Measurements from ENCODE around the gene WDR7.

Gene WDR7

GRCh38 chr18:56823986-56824565, 172.9 kb downstream of the WDR7 start:
- Histone ChIP-seq H3K4me3 (ENCODE audit: low read depth, low read length) (no peak overlapping the region), H3K27me3 (ENCODE audit: control insufficient read depth, insufficient read depth, low read length) (no peaks in the 10 kb centered on the region), H3K36me3 (ENCODE audit: control insufficient read depth, insufficient read depth, low read length) (no peaks in the 10 kb centered on the region), H3K4me1 (ENCODE audit: control insufficient read depth, insufficient read depth, low read length) (no peaks in the 10 kb centered on the region), H3K9me3 (ENCODE audit: control insufficient read depth, insufficient read depth, low read length) (no peaks in the 10 kb centered on the region), H3K9ac (ENCODE audit: low read depth, low read length) (no peak overlapping the region)

DNA sequence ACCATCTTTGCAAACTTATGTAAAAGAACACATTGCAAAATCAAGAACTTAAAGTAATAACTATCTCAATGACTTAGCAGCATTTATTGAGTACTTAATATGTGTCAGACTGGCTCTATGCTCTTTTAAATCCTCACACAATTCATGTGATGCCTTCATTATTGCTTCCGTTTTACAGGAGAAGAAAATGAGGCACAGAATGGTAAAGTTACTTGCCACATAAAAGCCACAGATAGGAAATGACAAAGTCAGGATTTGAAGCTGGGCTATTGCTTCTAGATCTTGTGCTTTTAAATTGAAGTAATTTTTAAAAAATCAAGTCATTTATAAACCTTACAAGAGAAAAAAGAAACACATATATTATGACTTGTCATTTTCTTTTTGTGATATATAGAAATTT, 174.2 kb downstream of the WDR7 start:
- Histone ChIP-seq H3K9me3 (ENCODE audit: control insufficient read depth, insufficient read depth, low read length) (no peaks in the 10 kb centered on the region), H3K36me3 (ENCODE audit: control insufficient read depth, insufficient read depth, low read length) (no peaks in the 10 kb centered on the region), H3K4me3 (ENCODE audit: low read depth, low read length) (no peak overlapping the region), H3K27me3 (ENCODE audit: control insufficient read depth, insufficient read depth, low read length) (no peaks in the 10 kb centered on the region), H3K9ac (ENCODE audit: low read depth, low read length) (no peak overlapping the region), H3K4me1 (ENCODE audit: control insufficient read depth, insufficient read depth, low read length) (no peaks in the 10 kb centered on the region)

DNA sequence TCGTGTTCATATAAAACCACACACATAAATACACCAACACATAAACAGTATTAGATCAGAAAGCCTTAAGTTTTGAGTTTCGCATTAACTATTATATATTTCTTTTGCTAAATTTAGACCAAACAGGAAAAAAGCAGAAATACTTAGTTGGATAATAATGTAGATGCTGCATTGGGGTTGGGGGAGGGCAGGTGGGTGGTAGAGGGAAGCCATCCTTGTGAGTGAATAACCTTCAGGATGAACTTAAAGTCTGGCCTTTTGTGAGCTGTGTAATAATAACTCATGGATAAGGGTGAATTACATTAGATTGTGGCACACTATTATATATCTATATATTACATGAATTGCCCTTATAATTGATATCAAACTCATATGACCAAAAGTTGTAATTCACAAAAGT, 174.7 kb downstream of the WDR7 start:
- H3K27me3 ChIP-seq (ENCODE audit: control insufficient read depth, insufficient read depth, low read length): no peaks in the 10 kb centered on the region
- H3K4me3 ChIP-seq (ENCODE audit: low read depth, low read length): no peak overlapping the region
- no peak overlapping the region for H3K9ac ChIP-seq (ENCODE audit: low read depth, low read length)
- no peaks in the 10 kb centered on the region for H3K4me1 ChIP-seq (ENCODE audit: control insufficient read depth, insufficient read depth, low read length)
- H3K36me3 ChIP-seq (ENCODE audit: control insufficient read depth, insufficient read depth, low read length): no peaks in the 10 kb centered on the region
- H3K9me3 ChIP-seq (ENCODE audit: control insufficient read depth, insufficient read depth, low read length): no peaks in the 10 kb centered on the region

DNA sequence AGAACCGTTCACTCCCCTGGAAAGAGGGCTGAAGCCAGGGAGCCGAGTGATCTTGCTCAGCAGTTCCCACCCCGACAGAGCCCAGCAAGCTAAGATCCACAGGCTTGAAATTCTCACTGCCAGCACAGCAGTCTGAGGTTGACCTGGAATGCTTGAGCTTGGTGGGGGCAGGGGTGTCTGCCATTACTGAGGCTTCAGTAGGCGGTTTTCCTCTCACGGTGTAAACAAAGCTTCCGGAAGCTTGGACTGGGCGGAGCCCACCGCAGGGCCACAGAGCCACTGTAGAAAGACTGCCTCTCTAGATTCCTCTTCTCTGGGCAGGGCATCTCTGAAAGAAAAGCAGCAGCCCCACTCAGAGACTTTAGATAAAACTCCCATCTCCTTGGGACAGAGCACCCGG, 180.8 kb downstream of the WDR7 start:
- Histone ChIP-seq H3K36me3 (ENCODE audit: control insufficient read depth, insufficient read depth, low read length) (no peaks in the 10 kb centered on the region), H3K9me3 (ENCODE audit: control insufficient read depth, insufficient read depth, low read length) (no peaks in the 10 kb centered on the region), H3K27me3 (ENCODE audit: control insufficient read depth, insufficient read depth, low read length) (no peaks in the 10 kb centered on the region), H3K9ac (ENCODE audit: low read depth, low read length) (no peak overlapping the region), H3K4me1 (ENCODE audit: control insufficient read depth, insufficient read depth, low read length) (peaks cover 4% of the 10 kb centered on the region), H3K4me3 (ENCODE audit: low read depth, low read length) (no peak overlapping the region)

DNA sequence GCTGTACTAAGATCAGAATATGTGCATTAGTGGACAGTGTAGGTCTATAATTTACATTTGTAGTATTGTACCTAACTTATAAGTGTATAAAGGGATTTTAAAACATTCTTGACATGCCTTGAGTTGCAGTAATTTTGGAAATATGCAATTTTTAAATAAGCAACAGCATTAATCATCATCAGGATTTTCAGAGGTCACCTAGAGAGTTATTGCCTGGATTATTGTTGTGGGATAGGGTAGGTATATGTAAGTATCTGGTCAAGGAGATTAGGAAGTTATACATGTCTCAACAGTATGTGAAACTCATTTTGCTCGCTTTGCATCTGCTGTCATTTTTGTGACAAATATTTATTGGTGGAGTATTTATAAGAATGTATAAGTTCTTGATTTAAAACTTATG, 184.2 kb downstream of the WDR7 start:
- Histone ChIP-seq H3K9ac (ENCODE audit: low read depth, low read length) (no peak overlapping the region), H3K4me1 (ENCODE audit: control insufficient read depth, insufficient read depth, low read length) (peaks cover 4% of the 10 kb centered on the region), H3K36me3 (ENCODE audit: control insufficient read depth, insufficient read depth, low read length) (no peaks in the 10 kb centered on the region), H3K9me3 (ENCODE audit: control insufficient read depth, insufficient read depth, low read length) (no peaks in the 10 kb centered on the region), H3K27me3 (ENCODE audit: control insufficient read depth, insufficient read depth, low read length) (no peaks in the 10 kb centered on the region), H3K4me3 (ENCODE audit: low read depth, low read length) (no peak overlapping the region)

DNA sequence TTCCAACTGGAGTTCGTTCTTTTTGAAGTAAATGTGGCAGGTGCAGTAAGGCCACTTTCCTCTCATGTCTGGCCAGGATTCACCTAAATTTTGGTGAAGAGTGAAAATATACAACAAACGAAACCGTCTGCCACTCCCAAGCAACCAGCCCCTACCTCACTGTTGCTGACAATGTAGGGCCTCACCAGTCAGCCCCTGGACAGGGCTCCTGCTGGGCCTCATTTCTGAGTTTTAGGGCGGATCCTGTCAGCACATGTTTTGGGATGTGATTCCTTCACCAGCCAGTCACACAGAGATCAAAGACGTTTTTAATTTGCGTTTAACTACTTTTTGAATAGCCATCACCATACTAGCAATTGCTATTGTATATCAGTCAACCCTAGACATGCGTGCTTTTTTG, 185.0 kb downstream of the WDR7 start:
- no peak overlapping the region for H3K9ac ChIP-seq (ENCODE audit: low read depth, low read length)
- H3K27me3 ChIP-seq (ENCODE audit: control insufficient read depth, insufficient read depth, low read length): no peaks in the 10 kb centered on the region
- no peaks in the 10 kb centered on the region for H3K36me3 ChIP-seq (ENCODE audit: control insufficient read depth, insufficient read depth, low read length)
- H3K9me3 ChIP-seq (ENCODE audit: control insufficient read depth, insufficient read depth, low read length): no peaks in the 10 kb centered on the region
- H3K4me3 ChIP-seq (ENCODE audit: low read depth, low read length): no peak overlapping the region
- H3K4me1 ChIP-seq (ENCODE audit: control insufficient read depth, insufficient read depth, low read length): peaks cover 4% of the 10 kb centered on the region

DNA sequence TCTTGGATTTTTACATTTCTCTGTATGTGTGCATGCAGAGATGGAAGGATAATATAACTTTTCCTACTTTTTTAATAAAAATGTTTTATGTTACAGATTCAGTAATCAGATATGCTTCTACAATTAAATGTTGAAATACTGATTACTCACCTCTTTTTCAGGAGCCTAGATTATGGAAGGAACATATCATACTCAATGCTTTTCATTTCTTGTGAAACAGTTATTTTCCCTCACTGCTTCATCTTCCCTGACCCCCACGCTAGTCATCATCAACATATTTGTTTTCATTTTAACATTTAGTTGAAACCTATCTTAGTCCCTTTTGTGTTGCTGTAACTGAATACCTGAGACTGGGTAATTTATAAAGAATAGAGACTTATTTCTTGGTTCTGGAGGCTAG, 190.7 kb downstream of the WDR7 start:
- no peaks in the 10 kb centered on the region for H3K27me3 ChIP-seq (ENCODE audit: control insufficient read depth, insufficient read depth, low read length)
- no peak overlapping the region for H3K9ac ChIP-seq (ENCODE audit: low read depth, low read length)
- H3K4me1 ChIP-seq (ENCODE audit: control insufficient read depth, insufficient read depth, low read length): no peaks in the 10 kb centered on the region
- H3K9me3 ChIP-seq (ENCODE audit: control insufficient read depth, insufficient read depth, low read length): no peaks in the 10 kb centered on the region
- H3K4me3 ChIP-seq (ENCODE audit: low read depth, low read length): no peak overlapping the region
- H3K36me3 ChIP-seq (ENCODE audit: control insufficient read depth, insufficient read depth, low read length): no peaks in the 10 kb centered on the region

- H3K36me3 ChIP-seq (ENCODE audit: control insufficient read depth, insufficient read depth, low read length): no peaks in the 10 kb centered on the region
- no peaks in the 10 kb centered on the region for H3K27me3 ChIP-seq (ENCODE audit: control insufficient read depth, insufficient read depth, low read length)
- H3K4me3 ChIP-seq (ENCODE audit: low read depth, low read length): no peak overlapping the region
- H3K9ac ChIP-seq (ENCODE audit: low read depth, low read length): no peak overlapping the region
- no peaks in the 10 kb centered on the region for H3K9me3 ChIP-seq (ENCODE audit: control insufficient read depth, insufficient read depth, low read length)
- no peaks in the 10 kb centered on the region for H3K4me1 ChIP-seq (ENCODE audit: control insufficient read depth, insufficient read depth, low read length)
Measured at GRCh38 chr18:56843241-56843640, 192.1 kb downstream of the WDR7 start.

- Histone ChIP-seq H3K27me3 (ENCODE audit: control insufficient read depth, insufficient read depth, low read length) (no peaks in the 10 kb centered on the region), H3K4me3 (ENCODE audit: low read depth, low read length) (no peak overlapping the region), H3K9me3 (ENCODE audit: control insufficient read depth, insufficient read depth, low read length) (no peaks in the 10 kb centered on the region), H3K9ac (ENCODE audit: low read depth, low read length) (no peak overlapping the region), H3K4me1 (ENCODE audit: control insufficient read depth, insufficient read depth, low read length) (no peaks in the 10 kb centered on the region), H3K36me3 (ENCODE audit: control insufficient read depth, insufficient read depth, low read length) (no peaks in the 10 kb centered on the region)
Measured at GRCh38 chr18:56844556-56844955, 193.4 kb downstream of the WDR7 start.

GRCh38 chr18:56851774-56852173, 200.6 kb downstream of the WDR7 start:
- Histone ChIP-seq H3K4me1 (ENCODE audit: control insufficient read depth, insufficient read depth, low read length) (no peaks in the 10 kb centered on the region), H3K9me3 (ENCODE audit: control insufficient read depth, insufficient read depth, low read length) (no peaks in the 10 kb centered on the region), H3K4me3 (ENCODE audit: low read depth, low read length) (no peak overlapping the region), H3K9ac (ENCODE audit: low read depth, low read length) (no peak overlapping the region), H3K27me3 (ENCODE audit: control insufficient read depth, insufficient read depth, low read length) (no peaks in the 10 kb centered on the region), H3K36me3 (ENCODE audit: control insufficient read depth, insufficient read depth, low read length) (no peaks in the 10 kb centered on the region)

- Histone ChIP-seq H3K4me1 (ENCODE audit: control insufficient read depth, insufficient read depth, low read length) (no peaks in the 10 kb centered on the region), H3K27me3 (ENCODE audit: control insufficient read depth, insufficient read depth, low read length) (no peaks in the 10 kb centered on the region), H3K4me3 (ENCODE audit: low read depth, low read length) (no peak overlapping the region), H3K36me3 (ENCODE audit: control insufficient read depth, insufficient read depth, low read length) (no peaks in the 10 kb centered on the region), H3K9me3 (ENCODE audit: control insufficient read depth, insufficient read depth, low read length) (no peaks in the 10 kb centered on the region), H3K9ac (ENCODE audit: low read depth, low read length) (no peak overlapping the region)
Measured at GRCh38 chr18:56853961-56854360, 202.8 kb downstream of the WDR7 start.

GRCh38 chr18:56861244-56861643, 210.1 kb downstream of the WDR7 start:
- Histone ChIP-seq H3K4me3 (ENCODE audit: low read depth, low read length) (no peak overlapping the region), H3K4me1 (ENCODE audit: control insufficient read depth, insufficient read depth, low read length) (no peaks in the 10 kb centered on the region), H3K9me3 (ENCODE audit: control insufficient read depth, insufficient read depth, low read length) (no peaks in the 10 kb centered on the region), H3K27me3 (ENCODE audit: control insufficient read depth, insufficient read depth, low read length) (no peaks in the 10 kb centered on the region), H3K9ac (ENCODE audit: low read depth, low read length) (no peak overlapping the region), H3K36me3 (ENCODE audit: control insufficient read depth, insufficient read depth, low read length) (no peaks in the 10 kb centered on the region)

All from iPS-15b (cell line).